Prostate gland (tissue), 2 donors: Measurements from ENCODE around the gene DNPEP.

Experiments
- CTCF ChIP-seq, 4 experiments: fragments of 200-600 bp in 2 of 4; fragments of 450-650 bp in 2 of 4; sonication (generic) in 2 of 4; IDR thresholded peaks; 1 replicate in 3 of 4; 2 replicates in 1 of 4; pipeline ENCODE4 v1.5.1; 2016 to 2019; ENCODE audit warnings: antibody characterized with exemption in 4 of 4, mild to moderate bottlenecking in 2 of 4, moderate library complexity in 2 of 4
- POLR2A ChIP-seq: fragments of 450-650 bp; IDR thresholded peaks from one replicate; pipeline ENCODE4 v1.6.1; 2016; ENCODE audit warnings: antibody characterized with exemption, mild to moderate bottlenecking
- POLR2AphosphoS5 ChIP-seq: sonication (generic); formaldehyde crosslinking; IDR thresholded peaks from one replicate; pipeline ENCODE4 v1.6.1; 2017; ENCODE audit warnings: antibody characterized with exemption

- no peak for TF ChIP-seq POLR2A
- TF ChIP-seq CTCF (IDR thresholded peaks at IDR 0.05): no peak
- no peak for TF ChIP-seq POLR2AphosphoS5
These were observed 29.3 kb downstream of the DNPEP start for GRCh38 chr2:219358170-219359075.
